SK-N-SH treated with all-trans-retinoic acid at 6 μM for 48 hours (cell line): ENCODE results near the gene VSTM4.

Experiments used
- ATAC-seq: fragments of 200-7000 bp; cut with Tn5 transposase; 3 replicates; pipeline ENCODE4 v1.9.1; 2020; ENCODE audit warnings: mild to moderate bottlenecking, moderate library complexity
- ARNTL ChIP-seq: fragments of 450-650 bp; formaldehyde crosslinking; IDR thresholded peaks from 2 replicates; pipeline ENCODE4 v1.5.0; 2020; ENCODE audit warnings: low read depth, mild to moderate bottlenecking, moderate library complexity, borderline replicate concordance
- BACH2 ChIP-seq: fragments of 250-450 bp; sonication (Bioruptor Pico); IDR thresholded peaks from 2 replicates; pipeline ENCODE4 v1.9.0; 2021; ENCODE audit warnings: mild to moderate bottlenecking, borderline replicate concordance
- CSDC2 ChIP-seq: fragments of 250-450 bp; sonication (Bioruptor Pico); IDR thresholded peaks from 2 replicates; pipeline ENCODE4 v1.5.0; 2020; ENCODE audit warnings: mild to moderate bottlenecking, moderate library complexity
- ESRRG ChIP-seq: fragments of 250-450 bp; sonication (Bioruptor Pico); IDR thresholded peaks from 2 replicates; pipeline ENCODE4 v1.6.1; 2021; ENCODE audit warnings: mild to moderate bottlenecking
- GLIS3 ChIP-seq: fragments of 250-450 bp; sonication (Bioruptor Pico); IDR thresholded peaks from 2 replicates; pipeline ENCODE4 v1.5.0; 2020; ENCODE audit warnings: mild to moderate bottlenecking, moderate library complexity
- ISL1 ChIP-seq: fragments of 250-450 bp; sonication (Bioruptor Pico); IDR thresholded peaks from 2 replicates; pipeline ENCODE4 v2.1.2; 2022; ENCODE audit warnings: mild to moderate bottlenecking, moderate library complexity
- OSR1 ChIP-seq: fragments of 250-450 bp; sonication (Bioruptor Pico); IDR thresholded peaks from 2 replicates; pipeline ENCODE4 v1.8.0; 2022; ENCODE audit warnings: moderate library complexity, mild to moderate bottlenecking, inconsistent platforms
- PATZ1 ChIP-seq: fragments of 250-450 bp; sonication (Bioruptor Pico); IDR thresholded peaks from 2 replicates; pipeline ENCODE4 v1.8.0; 2020; ENCODE audit warnings: mild to moderate bottlenecking, moderate library complexity, borderline replicate concordance
- POU6F1 ChIP-seq: fragments of 250-450 bp; sonication (Bioruptor Pico); IDR thresholded peaks from 2 replicates; pipeline ENCODE4 v1.8.0; 2021; ENCODE audit warnings: low read depth, mild to moderate bottlenecking, moderate library complexity, borderline replicate concordance
- RARB ChIP-seq: fragments of 250-450 bp; sonication (Bioruptor Pico); IDR thresholded peaks from 2 replicates; pipeline ENCODE4 v1.8.0; 2021; ENCODE audit warnings: mild to moderate bottlenecking, moderate library complexity
- SNAI2 ChIP-seq: fragments of 250-450 bp; sonication (Bioruptor Pico); IDR thresholded peaks from 2 replicates; pipeline ENCODE4 v1.5.0; 2020; ENCODE audit warnings: mild to moderate bottlenecking, moderate library complexity
- TCF4 ChIP-seq: fragments of 250-450 bp; sonication (Bioruptor Pico); IDR thresholded peaks from 2 replicates; pipeline ENCODE4 v1.8.0; 2021; ENCODE audit warnings: mild to moderate bottlenecking, moderate library complexity, borderline replicate concordance
- TOX ChIP-seq: fragments of 250-450 bp; sonication (Bioruptor Pico); IDR thresholded peaks from 2 replicates; pipeline ENCODE4 v1.8.0; 2021; ENCODE audit warnings: mild to moderate bottlenecking, moderate library complexity, borderline replicate concordance
- ZC3H10 ChIP-seq: fragments of 250-450 bp; sonication (Bioruptor Pico); IDR thresholded peaks from 2 replicates; pipeline ENCODE4 v1.5.1; 2021; ENCODE audit warnings: mild to moderate bottlenecking, moderate library complexity
- ZFP3 ChIP-seq: fragments of 250-450 bp; sonication (Bioruptor Pico); IDR thresholded peaks from 2 replicates; pipeline ENCODE4 v1.5.0; 2020; ENCODE audit warnings: mild to moderate bottlenecking, moderate library complexity
- ZFP30 ChIP-seq: fragments of 450-650 bp; formaldehyde crosslinking; IDR thresholded peaks from 2 replicates; pipeline ENCODE4 v1.5.0; 2022; ENCODE audit warnings: mild to moderate bottlenecking, moderate library complexity
- ZNF565 ChIP-seq: fragments of 450-650 bp; formaldehyde crosslinking; conservative IDR thresholded peaks from 2 replicates; pipeline ENCODE4 v1.5.0; 2020; ENCODE audit warnings: low read depth, mild to moderate bottlenecking, moderate library complexity
- ZNF70 ChIP-seq: fragments of 450-650 bp; formaldehyde crosslinking; IDR thresholded peaks from 2 replicates; pipeline ENCODE4 v1.5.0; 2020; ENCODE audit warnings: mild to moderate bottlenecking, moderate library complexity
- ZNF8 ChIP-seq: fragments of 450-650 bp; formaldehyde crosslinking; IDR thresholded peaks from 2 replicates; pipeline ENCODE4 v1.5.0; 2020; ENCODE audit warnings: mild to moderate bottlenecking, moderate library complexity
- TF ChIP-seq, protein P1 (sequence below): fragments of 250-450 bp; sonication (Bioruptor Pico); IDR thresholded peaks from 2 replicates; pipeline ENCODE4 v1.5.1; 2021; ENCODE audit warnings: mild to moderate bottlenecking, moderate library complexity
- TF ChIP-seq, protein P2 (sequence below): fragments of 250-450 bp; sonication (Bioruptor Pico); IDR thresholded peaks from 2 replicates; pipeline ENCODE4 v1.5.1; 2020; ENCODE audit warnings: low read depth, mild to moderate bottlenecking, moderate library complexity

Gene VSTM4

GRCh38 chr10:49107111-49107886 is 8.0 kb downstream of the VSTM4 start (continued):
- TF ChIP-seq PATZ1 (CRISPR knock-in tag): no peak
- TF ChIP-seq GLIS3: no peak

- ATAC-seq: no peak
- no peak for TF ChIP-seq ZNF8
- TF ChIP-seq ESRRG (CRISPR knock-in tag): no peak
- TF ChIP-seq ARNTL (CRISPR knock-in tag): no peak
- TF ChIP-seq, protein P1, sequence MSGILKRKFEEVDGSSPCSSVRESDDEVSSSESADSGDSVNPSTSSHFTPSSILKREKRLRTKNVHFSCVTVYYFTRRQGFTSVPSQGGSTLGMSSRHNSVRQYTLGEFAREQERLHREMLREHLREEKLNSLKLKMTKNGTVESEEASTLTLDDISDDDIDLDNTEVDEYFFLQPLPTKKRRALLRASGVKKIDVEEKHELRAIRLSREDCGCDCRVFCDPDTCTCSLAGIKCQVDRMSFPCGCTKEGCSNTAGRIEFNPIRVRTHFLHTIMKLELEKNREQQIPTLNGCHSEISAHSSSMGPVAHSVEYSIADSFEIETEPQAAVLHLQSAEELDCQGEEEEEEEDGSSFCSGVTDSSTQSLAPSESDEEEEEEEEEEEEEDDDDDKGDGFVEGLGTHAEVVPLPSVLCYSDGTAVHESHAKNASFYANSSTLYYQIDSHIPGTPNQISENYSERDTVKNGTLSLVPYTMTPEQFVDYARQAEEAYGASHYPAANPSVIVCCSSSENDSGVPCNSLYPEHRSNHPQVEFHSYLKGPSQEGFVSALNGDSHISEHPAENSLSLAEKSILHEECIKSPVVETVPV (CRISPR knock-in tag): no peak
- TF ChIP-seq, protein P2, sequence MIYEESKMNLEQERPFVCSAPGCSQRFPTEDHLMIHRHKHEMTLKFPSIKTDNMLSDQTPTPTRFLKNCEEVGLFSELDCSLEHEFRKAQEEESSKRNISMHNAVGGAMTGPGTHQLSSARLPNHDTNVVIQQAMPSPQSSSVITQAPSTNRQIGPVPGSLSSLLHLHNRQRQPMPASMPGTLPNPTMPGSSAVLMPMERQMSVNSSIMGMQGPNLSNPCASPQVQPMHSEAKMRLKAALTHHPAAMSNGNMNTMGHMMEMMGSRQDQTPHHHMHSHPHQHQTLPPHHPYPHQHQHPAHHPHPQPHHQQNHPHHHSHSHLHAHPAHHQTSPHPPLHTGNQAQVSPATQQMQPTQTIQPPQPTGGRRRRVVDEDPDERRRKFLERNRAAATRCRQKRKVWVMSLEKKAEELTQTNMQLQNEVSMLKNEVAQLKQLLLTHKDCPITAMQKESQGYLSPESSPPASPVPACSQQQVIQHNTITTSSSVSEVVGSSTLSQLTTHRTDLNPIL (CRISPR knock-in tag): no peak
- TF ChIP-seq ISL1 (CRISPR knock-in tag): no peak
- TF ChIP-seq GLIS3: no peak
- no peak for TF ChIP-seq TOX
- no peak for TF ChIP-seq ZNF565 (CRISPR knock-in tag)
- TF ChIP-seq PATZ1 (CRISPR knock-in tag): no peak
- no peak for TF ChIP-seq ZNF70 (CRISPR knock-in tag)
- TF ChIP-seq CSDC2 (CRISPR knock-in tag): no peak
- TF ChIP-seq, all 23 proteins: peak for 0
These were observed 8.9 kb downstream of the VSTM4 start for GRCh38 chr10:49106451-49106850.

DNA sequence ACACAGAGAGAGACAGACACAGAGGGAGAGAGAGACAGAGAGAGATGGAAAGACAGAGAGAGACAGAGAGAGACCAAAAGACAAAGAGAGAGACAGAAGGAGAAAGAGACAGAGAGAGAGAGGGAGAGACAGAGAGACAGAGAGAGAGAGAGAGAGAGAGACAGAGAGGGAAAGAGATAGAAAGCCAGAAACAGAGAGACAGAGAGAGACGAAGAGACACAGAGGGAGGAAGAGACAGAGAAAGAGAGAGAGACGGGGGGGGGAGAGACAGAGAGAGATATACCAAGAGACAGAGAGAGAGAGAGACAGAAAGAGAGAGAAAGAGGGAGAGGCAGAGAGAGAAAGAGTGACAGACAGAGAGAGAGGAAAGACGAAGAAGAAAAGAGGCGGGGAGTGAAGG is 10.2 kb downstream of the VSTM4 start:
- ATAC-seq: no peak

More for the DNA sequence above, 10.2 kb downstream of the VSTM4 start:
- no peak for TF ChIP-seq SNAI2 (CRISPR knock-in tag)
- TF ChIP-seq ARNTL (CRISPR knock-in tag): no peak
- no peak for TF ChIP-seq BACH2 (CRISPR knock-in tag)
- no peak for TF ChIP-seq POU6F1 (CRISPR knock-in tag)
- no peak for TF ChIP-seq ZFP30 (CRISPR knock-in tag)
- TF ChIP-seq, protein P2 (CRISPR knock-in tag): no peak
- no peak for TF ChIP-seq ZC3H10
- TF ChIP-seq ZNF70 (CRISPR knock-in tag): no peak
- TF ChIP-seq RARB: no peak
- no peak for TF ChIP-seq ZFP3 (CRISPR knock-in tag)
- TF ChIP-seq PATZ1 (CRISPR knock-in tag): no peak
- no peak for TF ChIP-seq TCF4 (CRISPR knock-in tag)
- TF ChIP-seq OSR1 (CRISPR knock-in tag): no peak
- no peak for TF ChIP-seq CSDC2 (CRISPR knock-in tag)
- TF ChIP-seq ESRRG (CRISPR knock-in tag): no peak
- TF ChIP-seq GLIS3: no peak
